Measurements from ENCODE around the gene BUD31.

- TF ChIP-seq POLR2A (IDR thresholded peaks at IDR 0.05): no peak
- no peak for TF ChIP-seq CTCF (IDR thresholded peaks at IDR 0.05)
- no peak for TF ChIP-seq POLR2AphosphoS5 (IDR thresholded peaks at IDR 0.05)
- TF ChIP-seq EP300 (IDR thresholded peaks at IDR 0.05): no peak
Measured at GRCh38 chr7:99459087-99459486, 50.3 kb downstream of the BUD31 start.
